IMR-90 (cell line): Measurements from ENCODE around the gene RFTN1.

Experiments used
- CEBPB ChIP-seq: IDR thresholded peaks from 2 replicates; pipeline ENCODE4 v1.6.1; 2012; ENCODE audit warnings: low read depth, low read length, improper control_type of control experiment
- CHD1 ChIP-seq: IDR thresholded peaks from 2 replicates; pipeline ENCODE4 v1.6.1; 2012; ENCODE audit warnings: low read depth, low read length, improper control_type of control experiment
- FOS ChIP-seq: fragments of 150-350 bp; IDR thresholded peaks from 2 replicates; pipeline ENCODE4 v1.6.1; 2016; ENCODE audit warnings: low read depth, low read length
- POLR2A ChIP-seq: IDR thresholded peaks from 2 replicates; pipeline ENCODE4 v1.6.1; 2012; ENCODE audit warnings: mild to moderate bottlenecking, low read depth, low read length
- RCOR1 ChIP-seq: IDR thresholded peaks from 2 replicates; pipeline ENCODE4 v1.6.1; 2012; ENCODE audit warnings: mild to moderate bottlenecking, low read length, improper control_type of control experiment; ENCODE audit not compliant: insufficient replicate concordance
- RFX5 ChIP-seq: IDR thresholded peaks from 2 replicates; pipeline ENCODE4 v1.8.0; 2012; ENCODE audit warnings: low read depth, mild to moderate bottlenecking, low read length, moderate library complexity
- SMC3 ChIP-seq: fragments of 150-350 bp; IDR thresholded peaks from 2 replicates; pipeline ENCODE4 v1.6.1; 2016; ENCODE audit warnings: low read depth, mild to moderate bottlenecking, antibody characterized with exemption, low read length, moderate library complexity
- TF ChIP-seq, protein P1 (sequence below): conservative IDR thresholded peaks from 2 replicates; pipeline ENCODE4 v1.5.1; 2012; ENCODE audit warnings: mild to moderate bottlenecking, low read depth, low read length, improper control_type of control experiment
- TF ChIP-seq, protein P2 (sequence below): fragments of 150-350 bp; IDR thresholded peaks from 2 replicates; pipeline ENCODE4 v1.6.1; 2017; ENCODE audit warnings: mild to moderate bottlenecking, antibody characterized with exemption, low read length, low read depth
- TF ChIP-seq, protein P3 (sequence below): fragments of 150-350 bp; IDR thresholded peaks from 2 replicates; pipeline ENCODE4 v1.6.1; 2016; ENCODE audit warnings: low read depth, mild to moderate bottlenecking, low read length, moderate library complexity, borderline replicate concordance

DNA sequence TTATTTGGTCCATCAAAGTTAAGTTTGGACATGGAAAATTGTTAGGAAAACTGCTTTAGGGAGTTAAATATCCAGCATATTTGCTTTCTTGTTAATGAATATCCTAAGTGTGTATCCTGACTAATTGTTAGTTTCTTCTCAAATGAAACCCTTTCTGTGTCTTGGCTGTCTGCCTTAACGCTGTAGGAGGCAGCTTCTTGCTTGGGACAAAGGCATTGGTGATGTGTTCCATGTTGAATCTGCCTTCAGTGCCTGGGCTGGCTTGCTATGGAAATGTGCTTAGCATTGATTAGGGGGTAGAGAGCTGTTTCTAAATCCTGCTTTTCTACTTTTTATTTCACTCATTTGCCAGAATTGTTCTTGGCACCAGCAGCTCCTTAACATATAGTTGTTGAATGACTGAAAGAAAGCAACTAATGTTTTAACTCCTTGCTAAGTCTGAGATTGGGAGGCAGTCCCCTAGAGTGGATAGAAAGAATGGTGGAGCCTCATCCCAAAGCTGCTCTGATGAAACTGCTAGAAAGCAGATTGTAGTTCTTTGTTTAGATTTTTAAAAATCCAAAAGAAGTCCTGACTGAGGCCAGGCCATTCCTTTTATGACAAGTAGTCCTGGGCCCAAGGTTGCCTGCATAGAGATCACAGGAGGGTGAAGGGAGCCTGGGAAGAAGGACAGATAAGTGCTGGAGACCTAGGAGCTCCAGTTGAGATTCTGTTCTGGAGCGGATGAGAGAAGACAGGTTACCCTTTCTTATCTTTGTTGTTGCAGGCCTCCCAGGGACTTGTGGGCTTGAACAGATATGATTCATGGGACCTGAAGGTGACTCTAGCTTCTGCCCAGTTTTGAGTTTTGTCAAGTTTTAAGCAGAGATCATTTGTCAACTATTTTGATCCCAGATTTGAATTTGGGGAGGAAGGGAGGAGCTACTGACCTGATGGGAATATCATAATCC, 209.2 kb downstream of the RFTN1 start:
- TF ChIP-seq, protein P1, sequence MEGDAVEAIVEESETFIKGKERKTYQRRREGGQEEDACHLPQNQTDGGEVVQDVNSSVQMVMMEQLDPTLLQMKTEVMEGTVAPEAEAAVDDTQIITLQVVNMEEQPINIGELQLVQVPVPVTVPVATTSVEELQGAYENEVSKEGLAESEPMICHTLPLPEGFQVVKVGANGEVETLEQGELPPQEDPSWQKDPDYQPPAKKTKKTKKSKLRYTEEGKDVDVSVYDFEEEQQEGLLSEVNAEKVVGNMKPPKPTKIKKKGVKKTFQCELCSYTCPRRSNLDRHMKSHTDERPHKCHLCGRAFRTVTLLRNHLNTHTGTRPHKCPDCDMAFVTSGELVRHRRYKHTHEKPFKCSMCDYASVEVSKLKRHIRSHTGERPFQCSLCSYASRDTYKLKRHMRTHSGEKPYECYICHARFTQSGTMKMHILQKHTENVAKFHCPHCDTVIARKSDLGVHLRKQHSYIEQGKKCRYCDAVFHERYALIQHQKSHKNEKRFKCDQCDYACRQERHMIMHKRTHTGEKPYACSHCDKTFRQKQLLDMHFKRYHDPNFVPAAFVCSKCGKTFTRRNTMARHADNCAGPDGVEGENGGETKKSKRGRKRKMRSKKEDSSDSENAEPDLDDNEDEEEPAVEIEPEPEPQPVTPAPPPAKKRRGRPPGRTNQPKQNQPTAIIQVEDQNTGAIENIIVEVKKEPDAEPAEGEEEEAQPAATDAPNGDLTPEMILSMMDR, result no peak
- TF ChIP-seq POLR2A, result no peak
- TF ChIP-seq RFX5, result no peak
- TF ChIP-seq, protein P2, sequence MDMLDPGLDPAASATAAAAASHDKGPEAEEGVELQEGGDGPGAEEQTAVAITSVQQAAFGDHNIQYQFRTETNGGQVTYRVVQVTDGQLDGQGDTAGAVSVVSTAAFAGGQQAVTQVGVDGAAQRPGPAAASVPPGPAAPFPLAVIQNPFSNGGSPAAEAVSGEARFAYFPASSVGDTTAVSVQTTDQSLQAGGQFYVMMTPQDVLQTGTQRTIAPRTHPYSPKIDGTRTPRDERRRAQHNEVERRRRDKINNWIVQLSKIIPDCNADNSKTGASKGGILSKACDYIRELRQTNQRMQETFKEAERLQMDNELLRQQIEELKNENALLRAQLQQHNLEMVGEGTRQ, result no peak
- no peak for TF ChIP-seq SMC3
- TF ChIP-seq CHD1, result no peak
- no peak for TF ChIP-seq CEBPB
- TF ChIP-seq FOS, result no peak
- TF ChIP-seq, protein P3, sequence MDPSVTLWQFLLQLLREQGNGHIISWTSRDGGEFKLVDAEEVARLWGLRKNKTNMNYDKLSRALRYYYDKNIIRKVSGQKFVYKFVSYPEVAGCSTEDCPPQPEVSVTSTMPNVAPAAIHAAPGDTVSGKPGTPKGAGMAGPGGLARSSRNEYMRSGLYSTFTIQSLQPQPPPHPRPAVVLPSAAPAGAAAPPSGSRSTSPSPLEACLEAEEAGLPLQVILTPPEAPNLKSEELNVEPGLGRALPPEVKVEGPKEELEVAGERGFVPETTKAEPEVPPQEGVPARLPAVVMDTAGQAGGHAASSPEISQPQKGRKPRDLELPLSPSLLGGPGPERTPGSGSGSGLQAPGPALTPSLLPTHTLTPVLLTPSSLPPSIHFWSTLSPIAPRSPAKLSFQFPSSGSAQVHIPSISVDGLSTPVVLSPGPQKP, result no peak
- TF ChIP-seq RCOR1, result no peak
